HG03066 (cell line): Measurements from ENCODE around the gene FOXRED2.
"Not testable (repeated sequence)": the region's sequence is repeated elsewhere in the genome, so short reads cannot be mapped to it uniquely, and the experiment has no call there.

Source experiments
- ATAC-seq: cut with Tn5 transposase; IDR thresholded peaks from one replicate; pipeline ENCODE4 v1.9.1; 2021; ENCODE audit warnings: low read depth; ENCODE audit not compliant: unreplicated experiment

FOXRED2 gene

DNA sequence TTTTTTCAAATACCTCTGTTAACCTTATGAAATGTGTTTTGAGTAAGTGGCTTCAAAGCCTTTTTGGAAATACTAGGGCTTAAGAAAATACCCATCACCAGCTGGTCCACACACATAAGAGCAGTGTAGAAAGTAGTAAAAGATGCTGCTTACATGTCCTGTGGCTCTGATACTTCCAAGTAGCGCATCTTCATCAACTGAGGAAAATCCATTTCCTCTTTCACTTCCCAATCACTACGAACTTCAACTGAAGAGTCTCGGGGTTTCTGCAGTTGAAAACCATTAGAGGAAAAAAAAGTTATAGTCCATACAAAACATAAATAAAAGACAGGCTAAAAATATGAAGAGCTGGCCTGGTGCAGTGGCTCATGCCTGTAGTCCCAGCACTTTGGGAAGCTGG, 13.6 kb upstream of the FOXRED2 start:
- ATAC-seq = no peak

DNA sequence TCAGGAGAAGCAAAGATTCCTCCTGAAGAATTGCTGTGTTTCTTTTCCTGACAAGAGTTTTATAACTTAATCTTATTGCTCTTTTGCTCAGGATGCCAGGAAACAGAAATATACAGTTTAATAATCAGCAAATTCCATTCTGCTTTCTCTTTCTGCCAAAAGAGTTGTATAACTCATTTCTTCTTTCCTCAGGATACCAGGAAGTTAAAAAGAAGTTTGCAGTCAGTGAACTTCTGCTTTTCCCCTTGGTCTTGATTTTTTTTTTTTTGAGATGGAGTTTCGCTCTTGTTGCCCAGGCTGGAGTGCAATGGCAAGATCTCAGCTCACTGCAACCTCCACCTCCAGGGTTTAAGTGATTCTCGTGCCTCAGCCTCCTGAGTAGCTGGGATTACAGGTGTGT, 13.1 kb upstream of the FOXRED2 start:
- ATAC-seq = not testable (repeated sequence)

DNA sequence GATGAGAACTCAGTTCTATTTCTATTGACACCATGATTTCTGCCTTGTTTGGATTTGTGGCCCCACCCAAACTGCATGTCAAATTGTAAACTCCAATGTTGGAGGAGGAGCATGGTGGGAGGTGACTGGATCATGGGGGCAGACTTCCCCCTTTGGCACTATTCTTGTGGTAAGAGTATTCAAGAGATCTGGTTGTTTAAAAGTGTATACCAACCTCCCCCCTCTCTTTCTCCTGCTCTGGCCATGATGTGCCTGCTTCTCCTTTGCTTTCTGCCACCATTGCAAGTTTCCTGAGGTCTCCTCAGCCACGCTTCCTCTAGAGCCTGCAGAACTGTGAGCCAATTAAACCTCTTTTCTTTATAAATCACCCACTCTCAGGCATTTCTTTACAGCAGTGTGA, 7.9 kb upstream of the FOXRED2 start:
- no peak for ATAC-seq

DNA sequence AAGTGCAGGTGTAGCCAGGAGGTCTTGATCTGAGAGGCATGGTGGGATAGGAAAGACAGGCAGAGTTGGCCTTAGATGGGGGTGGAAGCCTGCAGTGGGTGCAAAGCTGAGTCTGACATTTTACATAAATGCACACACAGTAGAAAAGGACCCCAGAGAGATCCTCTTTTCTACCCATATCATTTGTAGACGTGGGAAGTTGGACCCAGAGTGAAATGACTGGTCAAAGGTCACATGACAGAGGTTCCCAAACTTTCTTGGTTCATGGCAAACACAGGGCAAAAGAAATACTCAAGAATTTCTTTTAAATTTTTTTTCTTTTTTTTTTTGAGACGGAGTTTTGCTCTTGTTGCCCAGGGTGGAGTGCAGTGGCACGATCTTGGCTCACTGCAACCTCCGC, 6.2 kb upstream of the FOXRED2 start:
- ATAC-seq = no peak

DNA sequence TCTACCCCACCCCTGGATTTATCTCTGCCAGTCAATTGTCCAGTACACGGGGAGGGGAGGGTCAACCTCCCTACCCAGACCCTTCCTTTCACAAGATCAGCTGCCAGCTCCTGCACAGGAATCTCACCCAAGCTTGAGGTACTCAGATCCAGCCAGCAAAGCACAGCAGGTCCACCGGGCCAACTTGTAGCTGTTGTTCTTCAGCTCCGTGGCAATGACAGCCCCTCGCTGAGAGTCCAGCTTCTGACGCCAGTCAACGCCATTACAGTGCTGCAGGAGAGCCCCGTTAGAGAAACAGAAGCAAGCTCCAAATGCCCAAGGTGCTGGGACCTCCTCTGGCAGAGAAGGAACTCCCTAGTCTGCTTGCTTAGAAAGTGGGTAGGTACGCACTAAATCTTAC, 5.5 kb upstream of the FOXRED2 start:
- ATAC-seq = no peak

DNA sequence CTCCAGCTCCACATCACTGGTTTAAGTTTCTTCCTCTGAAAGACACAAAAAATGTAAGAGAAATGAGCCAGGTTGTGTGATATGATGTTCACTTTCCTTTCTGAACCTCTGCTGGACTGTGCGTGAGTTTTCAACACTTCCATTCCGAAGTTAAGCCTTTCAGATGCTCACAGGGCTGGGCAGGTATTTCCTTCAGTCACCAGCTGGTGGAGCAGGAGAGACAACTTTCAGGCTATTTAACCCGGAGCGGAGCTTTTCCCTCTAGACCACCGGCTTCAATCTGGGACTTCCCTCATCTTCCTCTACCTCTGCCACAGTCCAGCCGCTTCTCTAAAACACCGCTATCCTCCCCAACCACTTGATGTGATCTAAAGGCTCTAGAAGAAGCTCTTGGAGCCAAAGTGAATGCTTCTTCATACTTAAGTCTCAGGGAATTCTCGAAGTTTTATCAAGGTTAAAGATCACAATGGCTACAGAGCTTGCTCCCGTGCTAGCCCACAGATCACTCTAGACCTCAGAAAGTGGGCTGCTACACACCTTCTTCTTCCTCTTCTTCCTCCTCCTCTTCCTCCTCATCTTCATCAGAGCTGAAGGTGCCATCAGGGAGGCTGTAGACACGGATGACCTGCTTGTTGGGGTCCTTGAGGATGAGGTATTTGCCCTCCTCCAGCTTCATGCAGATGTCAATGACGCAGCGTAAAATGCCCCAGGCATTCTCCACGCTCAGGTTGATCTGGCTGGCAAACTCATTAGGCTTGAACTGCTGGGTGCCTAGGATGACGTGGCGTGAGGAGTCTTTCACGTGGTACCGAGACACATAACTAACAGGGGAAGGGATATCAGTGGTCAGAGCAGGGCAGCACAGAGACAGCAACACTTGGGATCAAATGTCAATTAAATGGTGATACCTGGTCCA, 4.4 kb upstream of the FOXRED2 start:
- no peak for ATAC-seq

DNA sequence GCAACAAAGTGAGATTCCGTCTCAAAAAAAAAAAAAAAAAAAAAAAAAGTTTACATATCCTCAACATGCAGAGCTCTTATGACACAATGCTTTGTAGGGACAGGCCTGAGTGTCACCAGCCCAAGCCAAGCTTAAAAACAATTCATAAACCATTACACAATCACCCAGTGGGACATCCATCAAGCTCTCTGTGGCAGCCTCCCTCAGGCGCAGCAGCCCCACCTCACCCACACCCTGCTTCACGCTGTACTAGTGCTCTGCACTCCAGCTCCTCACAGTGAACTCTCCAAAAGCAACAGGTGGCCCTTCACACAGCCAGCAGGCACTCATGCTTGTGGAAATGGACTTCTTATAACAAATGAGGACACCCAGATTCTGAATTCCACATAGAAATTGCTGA, 3.5 kb upstream of the FOXRED2 start:
- ATAC-seq = no peak

DNA sequence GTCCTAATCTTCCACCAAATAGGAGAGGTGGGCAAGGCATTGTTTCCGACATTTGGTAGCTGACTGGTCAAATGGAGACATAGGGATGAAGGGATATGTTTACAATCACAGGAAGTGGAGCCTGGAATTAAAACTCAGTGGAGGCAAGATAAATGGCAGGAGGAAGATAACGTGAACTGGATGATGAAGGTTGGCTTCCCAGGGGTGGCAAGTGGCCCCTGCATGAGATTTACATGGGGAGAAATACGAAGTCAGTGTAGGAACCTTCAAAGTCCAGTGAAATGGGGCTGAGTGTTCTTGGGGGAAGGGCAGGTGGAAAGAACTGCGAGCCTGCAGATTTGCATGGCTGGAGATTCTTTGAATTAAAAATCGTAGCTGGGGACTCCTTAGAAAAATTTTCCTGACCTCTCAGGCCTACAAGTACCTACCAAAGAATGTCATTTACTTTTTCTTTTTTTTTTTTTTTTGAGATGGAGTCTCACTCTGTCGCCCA, 724 bp upstream of the FOXRED2 start:
- ATAC-seq = no peak

DNA sequence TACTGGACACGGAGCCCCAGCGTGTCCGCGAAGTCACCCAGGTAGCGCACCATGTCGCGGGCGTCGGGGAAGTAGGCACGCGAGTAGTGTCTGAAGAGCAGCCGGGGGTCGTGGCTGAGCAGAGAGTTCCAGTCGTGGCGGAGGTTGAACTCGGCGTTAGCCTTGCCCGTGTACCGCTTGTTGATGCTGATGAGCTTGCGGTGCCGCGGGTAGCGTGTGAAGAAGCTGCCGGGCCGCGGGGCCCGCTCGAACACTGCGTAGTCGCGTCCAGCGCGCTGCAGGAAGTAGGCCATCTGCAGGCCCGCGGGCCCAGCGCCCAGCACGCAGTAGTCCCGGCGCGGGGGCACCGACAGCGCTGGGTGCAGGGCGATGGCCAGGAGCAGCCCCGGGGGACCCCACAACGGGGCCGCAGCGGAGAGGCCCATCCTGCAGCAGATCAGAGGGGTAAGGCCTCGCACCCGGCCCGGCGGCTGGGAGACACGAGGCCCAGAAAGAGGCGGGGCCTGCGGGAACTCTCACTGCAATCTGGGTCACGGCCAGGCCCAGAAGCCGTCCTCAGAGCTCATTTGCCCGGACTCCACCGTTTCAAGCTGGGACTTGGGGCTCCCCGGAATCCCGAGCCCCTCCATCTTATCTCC, 723 bp downstream of the FOXRED2 start:
- ATAC-seq = no peak

DNA sequence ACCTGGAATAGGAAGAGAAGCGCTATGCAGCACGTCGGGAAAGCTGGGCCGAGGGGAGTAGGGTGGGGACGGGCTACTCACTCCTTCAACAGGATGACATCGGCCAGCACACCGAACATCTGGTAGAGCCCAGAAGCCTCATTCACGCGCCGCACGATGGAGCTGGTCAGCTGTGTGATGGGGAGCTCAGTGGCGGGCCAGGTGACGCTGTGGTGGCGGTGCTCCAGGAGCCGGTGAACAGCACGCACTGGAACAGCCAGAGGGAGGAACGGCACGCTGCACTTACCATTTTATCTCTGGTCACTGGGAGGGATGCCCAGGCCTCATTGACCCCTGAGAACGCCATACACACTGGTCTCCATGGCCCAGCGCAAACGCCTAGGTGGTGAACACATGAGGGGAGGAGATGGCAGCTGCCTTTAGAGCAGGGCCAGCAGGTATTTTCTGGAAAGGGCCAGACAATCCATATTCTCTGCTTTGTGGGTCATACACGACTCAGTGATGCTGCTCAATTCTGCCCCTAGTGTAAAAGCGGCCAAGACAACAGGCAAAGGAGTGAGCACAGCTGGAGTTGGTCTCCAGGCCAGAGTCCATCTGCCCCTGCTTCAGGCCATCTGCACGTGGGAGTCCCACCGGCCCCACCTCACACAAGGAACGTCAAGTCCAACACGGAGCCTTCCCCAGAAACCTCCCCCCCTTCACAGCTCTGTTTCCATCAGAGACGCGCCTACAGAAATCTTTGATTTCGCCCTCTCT, 8.8 kb downstream of the FOXRED2 start:
- no peak for ATAC-seq

DNA sequence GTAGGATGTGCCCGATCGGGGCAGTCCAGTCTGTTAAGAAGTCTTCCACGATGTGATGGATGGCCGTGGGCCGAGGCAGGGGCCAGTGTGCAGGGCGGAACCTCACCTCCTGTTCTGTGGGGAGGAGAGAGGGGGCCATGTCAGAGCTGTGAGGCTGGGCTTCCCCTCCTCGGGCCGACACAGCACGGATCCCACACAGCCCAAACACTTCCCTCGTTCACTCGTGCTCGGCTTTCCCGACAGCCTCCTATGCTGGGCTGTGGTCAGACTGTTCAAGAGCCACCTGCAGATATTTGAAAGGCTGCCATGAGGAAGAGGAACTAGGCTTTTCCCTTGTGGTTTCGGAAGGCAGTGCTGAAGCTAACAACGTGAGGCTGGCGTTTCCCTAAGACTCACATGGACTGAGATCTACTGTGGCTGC, 13.1 kb downstream of the FOXRED2 start:
- peak; percentile 76 for ATAC-seq

DNA sequence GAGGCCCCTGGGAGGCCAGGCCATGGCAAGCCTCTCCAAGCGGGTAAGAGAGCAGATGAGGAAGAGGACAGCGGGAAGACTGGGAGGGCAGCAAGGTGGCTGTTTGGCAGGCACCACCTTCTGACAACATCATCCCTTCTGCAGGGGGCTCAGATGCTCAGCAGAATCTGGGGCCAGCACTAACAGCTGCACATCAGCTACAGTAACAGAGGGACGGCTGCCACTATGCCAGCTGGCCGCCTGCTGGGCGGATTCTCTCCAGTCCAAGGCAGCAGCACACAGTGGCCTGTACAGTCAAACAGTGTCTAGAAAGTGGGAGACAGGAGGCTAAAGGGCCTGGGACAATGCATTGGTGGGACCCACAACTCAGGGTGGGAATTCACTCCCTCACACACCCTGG, 14.7 kb downstream of the FOXRED2 start:
- no peak for ATAC-seq

DNA sequence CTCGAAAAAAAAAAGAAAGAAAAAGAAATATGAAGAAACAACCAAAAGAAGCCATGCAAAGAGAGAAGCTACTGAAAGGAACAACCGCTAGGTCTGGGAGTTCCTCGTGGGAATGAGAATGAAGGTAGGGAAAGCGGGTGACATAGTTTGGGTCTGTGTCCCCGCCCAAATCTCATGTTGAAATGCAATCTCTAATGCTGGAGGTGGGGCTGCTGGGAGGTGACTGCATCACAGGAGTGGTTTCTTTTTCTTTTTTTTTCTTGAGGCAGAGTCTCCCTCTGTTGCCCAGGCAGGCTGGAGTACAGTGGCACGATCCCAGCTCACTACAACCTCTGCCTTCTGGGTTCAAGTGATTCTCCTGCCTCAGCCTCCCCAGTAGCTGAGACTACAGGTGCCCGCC, 15.7 kb downstream of the FOXRED2 start:
- ATAC-seq = no peak

DNA sequence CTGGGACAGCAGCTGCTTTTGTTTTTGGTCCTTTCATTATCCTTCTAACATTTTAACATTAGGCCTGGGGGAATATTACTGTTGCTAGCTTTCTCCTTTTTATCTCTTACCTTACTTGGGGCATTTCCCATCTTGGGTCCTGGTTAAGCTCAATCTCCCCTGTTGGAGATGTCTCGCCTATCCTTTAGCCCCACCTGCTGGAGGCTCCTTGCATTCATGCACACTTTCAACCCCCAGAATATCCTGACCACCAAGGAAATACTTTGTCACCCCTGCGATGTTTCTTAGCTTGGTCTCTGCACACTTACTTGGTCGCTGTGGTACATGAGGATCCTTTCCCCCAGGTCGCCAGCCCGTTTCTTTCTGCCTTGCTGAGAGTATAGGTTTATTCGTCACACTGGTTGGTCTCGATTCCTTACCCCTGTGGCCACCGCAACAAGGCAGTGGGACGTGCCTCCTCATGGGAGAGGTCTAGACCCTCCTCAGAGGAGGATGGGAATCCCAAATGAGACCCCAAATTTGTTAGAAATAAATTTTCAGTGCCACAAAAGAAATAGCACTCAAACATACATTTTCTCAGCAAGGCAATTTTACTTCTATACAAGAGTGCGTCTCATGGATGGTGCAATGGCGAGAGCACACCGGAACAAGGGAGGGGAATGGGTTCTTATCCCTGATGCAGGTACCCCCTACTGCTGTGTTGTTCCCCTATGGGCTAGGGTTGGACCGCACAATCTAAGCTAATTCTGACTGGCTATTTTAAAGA, 20.0 kb downstream of the FOXRED2 start:
- ATAC-seq = no peak

DNA sequence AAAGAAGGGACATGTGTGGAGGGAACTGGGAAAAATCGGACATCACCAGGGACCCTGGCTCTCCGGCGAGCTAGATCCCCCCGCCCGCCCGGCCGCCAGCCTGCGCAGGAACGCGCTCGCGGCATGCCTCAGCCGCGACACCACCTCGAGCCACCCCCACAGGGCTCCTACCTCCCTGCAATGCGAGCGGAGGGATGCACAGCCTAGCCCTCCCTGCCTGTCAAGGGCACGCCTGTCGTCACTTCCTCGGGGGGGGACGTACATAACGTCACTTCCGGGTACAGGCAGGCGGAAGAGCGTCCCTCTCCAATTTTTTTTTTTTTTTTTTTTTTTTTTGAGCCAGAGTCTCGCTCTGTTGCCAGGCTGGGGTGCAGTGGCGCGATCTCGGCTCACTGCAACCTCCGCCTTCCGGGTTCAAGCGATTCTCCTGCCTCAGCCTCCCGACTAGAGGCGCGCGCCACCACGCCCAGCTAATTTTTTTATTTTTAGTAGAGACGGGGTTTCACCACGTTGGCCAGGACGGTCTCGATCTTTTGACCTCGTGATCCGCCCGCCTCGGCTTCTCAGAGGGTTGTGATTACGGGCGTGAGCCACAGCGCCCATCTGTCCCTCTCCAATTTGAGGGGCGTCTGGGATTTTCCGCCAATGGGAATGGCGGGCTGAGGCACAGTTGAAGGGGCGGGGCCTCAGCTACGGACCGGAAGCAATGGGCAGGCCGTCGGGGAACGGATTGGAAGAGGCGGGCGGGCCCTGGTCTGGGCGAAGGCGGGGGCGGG, 25.3 kb downstream of the FOXRED2 start, which contains the start of gene TXN2:
Gene TXN2, minus strand, starts transcription at position 248 of the 776 bp plus-strand sequence. CDS start 803 bp downstream, outside the sequence.
- ATAC-seq = peak; percentile 88

DNA sequence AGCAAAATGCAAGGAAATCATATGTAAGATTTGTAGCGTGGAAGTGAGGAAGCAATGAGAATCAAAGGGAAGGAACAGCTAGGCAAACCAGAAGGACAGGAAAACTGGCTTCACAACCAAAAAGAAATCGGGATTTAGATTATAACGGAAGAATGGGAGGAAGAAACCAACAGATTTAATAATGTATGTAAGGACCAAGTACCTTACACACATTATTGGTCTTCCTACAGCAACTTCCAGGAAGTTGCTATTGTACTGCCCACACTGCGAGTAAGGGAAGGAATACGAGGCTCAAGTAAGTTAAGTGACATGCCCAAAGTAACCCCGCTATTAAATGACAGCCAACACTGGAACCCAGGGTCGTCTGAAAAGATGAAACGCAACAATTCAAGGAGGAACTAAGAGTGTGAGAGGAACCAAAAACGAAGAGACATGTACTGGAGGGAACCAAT, 25.9 kb downstream of the FOXRED2 start:
- peak; percentile 38 for ATAC-seq

DNA sequence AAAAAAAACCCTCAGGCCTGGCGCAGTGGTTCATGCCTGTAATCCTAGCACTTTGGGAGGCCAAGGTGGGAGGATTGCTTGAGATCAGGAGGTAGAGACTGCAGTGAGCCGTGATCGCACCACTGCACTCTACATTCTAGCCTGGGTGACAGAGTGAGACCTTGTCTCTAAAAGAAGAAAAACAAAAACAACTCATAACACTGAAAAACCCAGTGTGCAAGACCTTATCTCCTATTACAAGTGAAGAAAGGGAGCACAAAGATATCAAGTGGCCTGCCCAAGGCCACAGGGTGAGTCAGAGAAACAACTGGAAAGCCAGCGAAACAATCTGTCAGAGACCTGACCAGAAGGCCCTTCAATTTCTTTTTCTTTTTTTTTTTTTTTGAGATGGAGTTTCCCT, 27.9 kb downstream of the FOXRED2 start:
- no peak for ATAC-seq

DNA sequence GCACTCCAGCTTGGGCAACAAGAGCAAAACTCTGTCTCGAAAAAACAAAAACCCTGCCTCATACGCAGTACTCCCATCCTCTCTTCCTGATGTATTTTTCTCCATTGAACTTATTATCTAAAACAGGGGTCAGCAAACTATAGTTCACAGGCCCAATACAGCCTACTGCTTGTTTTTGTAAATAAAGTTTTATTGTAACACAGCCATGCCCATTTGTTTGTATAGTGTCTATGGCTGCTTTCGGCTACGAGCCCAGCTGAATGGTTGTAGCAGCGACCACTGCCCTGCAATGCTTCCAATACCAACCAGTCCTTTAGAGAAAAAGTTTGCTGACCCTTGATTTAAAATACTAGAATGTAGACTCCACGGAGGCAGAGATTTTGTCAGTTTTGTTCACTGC, 31.5 kb downstream of the FOXRED2 start:
- no peak for ATAC-seq

DNA sequence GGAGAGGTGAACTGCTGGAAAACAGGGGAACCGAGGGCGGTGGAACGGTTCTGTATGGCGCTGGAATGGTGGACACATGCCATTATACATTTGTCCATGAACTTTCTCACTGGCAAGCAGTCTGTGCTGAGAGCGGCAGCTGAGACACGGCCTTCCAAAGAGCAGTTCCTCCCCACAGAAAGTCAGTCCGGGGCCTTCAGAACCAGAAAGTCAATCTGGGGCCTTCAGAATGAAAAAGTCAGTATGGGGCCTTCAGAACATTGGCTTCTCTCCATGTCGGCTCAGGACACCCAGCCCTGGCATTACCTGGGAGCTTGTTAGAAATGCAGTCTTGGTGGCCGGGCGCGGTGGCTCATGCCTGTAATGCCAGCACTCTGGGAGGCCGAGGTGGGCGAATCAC, 34.2 kb downstream of the FOXRED2 start:
- ATAC-seq = no peak
